ENCODE results near the gene SUSD3. TPM values are rescaled to one million over a fixed set of nuclear protein-coding genes. Genes with fewer than 3 reads are reported as not detected.

SUSD3 gene
- total RNA-seq, 2 experiments from 2014 or later = 33.9 to 35.6 TPM

DNA sequence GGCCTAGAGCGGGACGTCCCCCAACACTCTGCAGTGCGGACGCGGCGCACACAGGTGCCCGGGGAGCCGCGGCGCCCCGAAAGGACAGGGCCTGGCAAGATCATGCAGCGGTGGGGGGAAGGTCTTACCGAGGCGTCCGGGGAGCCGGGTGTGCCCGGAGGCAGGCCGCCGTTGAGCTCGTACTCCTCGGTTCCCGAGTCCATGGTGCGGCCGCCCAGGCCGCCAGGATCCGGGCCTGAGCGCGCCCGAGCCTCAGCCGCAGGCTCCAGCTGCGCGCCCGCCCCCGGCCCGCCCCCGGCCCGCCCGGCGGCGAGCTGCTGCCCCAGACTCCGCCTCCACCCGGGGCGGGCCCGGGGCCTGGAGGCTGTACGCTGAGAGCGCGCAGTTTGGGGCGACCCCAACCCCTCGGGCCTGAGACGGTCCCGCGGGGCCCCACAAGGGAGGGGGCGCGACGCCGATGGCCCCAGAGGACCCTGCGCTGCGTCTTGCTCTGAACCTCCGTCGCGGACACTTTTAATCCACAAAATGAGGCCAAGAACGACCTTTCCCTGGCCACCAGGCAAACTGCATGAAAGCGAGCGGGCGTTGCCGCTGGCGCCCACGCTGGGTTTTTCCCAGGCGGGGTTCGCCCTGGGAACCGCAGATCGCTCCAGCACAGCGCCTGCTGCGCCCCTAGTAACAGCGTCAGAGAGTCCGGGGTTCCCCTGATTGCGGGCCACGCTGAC lies 75.7 kb downstream of the SUSD3 start, which contains the start of gene NINJ1:
TSS of gene NINJ1 (minus strand) at position 237 of the 725 bp plus-strand sequence. CDS start at position 203, 34 bp downstream.
- CTCF ChIA-PET = interaction anchor here (1.0 to 1.7 kb wide), 5 partner anchors 20 to 432 kb away, joined by 4 to 8 read pairs (median 4); no protein-coding TSS in a partner anchor
- Mint-ChIP-seq H3K9me3 (no peaks in the 10 kb centered on the region), H3K4me3 (peak within 1 kb of the TSS; percentile 96), H3K27me3 (no peaks in the 10 kb centered on the region), H3K36me3 (ENCODE audit: low read depth) (peaks cover 6% of the 10 kb centered on the region), H3K27ac (peak within 1 kb of the TSS; percentile 94), H3K4me1 (ENCODE audit: low read depth) (peaks cover 77% of the 10 kb centered on the region)
- POLR2A ChIA-PET = interaction anchor here (0.7 to 3.5 kb wide), 25 partner anchors 8 to 464 kb away, joined by 3 to 38 read pairs (median 5); partner anchors contain the start of genes CARD19, FAM120A and IPPK
- ATAC-seq (ENCODE audit: poor library complexity) (peak; percentile 83), DNase-seq (peak; percentile 40 to 98 (median 73))
- H3K36me3 ChIP-seq (ENCODE audit: insufficient read depth, low read length) = no peaks in the 10 kb centered on the region
- H3K4me3 ChIP-seq (ENCODE audit: low read length) = peak within 1 kb of the TSS; percentile 86
- no peaks in the 10 kb centered on the region for H3K27me3 ChIP-seq (ENCODE audit: control insufficient read depth in 1 of 2, insufficient read depth in 2 of 2, low read length in 2 of 2)
- peaks cover 79% of the 10 kb centered on the region for H3K4me1 ChIP-seq (ENCODE audit: insufficient read depth, low read length)
- intact Hi-C loops (cut with DNase I, micrococcal nuclease) = loop anchor here (2.0 to 10.0 kb wide), 2 partner anchors 37 to 321 kb away; partner anchors contain the start of genes CARD19 (in 2 of the 2), FAM120A (in 1 of the 2) and FAM120AOS (in 1 of the 2)
- TF ChIP-seq CTCF (IDR thresholded peaks at IDR 0.05) = no peak
- H3K27ac ChIP-seq (ENCODE audit: low read depth in 1 of 2, low read length in 2 of 2) = peak within 1 kb of the TSS; percentile 91 to 96
- peaks cover 0 to 4% of the 10 kb centered on the region in 2 experiments for H3K9me3 ChIP-seq (ENCODE audit: control insufficient read depth in 1 of 2, insufficient read depth in 1 of 2, low read length in 2 of 2)

Other genes starting within 250 kb of the SUSD3 start
- 10 to 100 TPM; 13.3 to 13.6 TPM for gene ZNF484, start 180.7 kb upstream of the SUSD3 start, total RNA-seq
- gene FGD3, start 111.2 kb upstream of the SUSD3 start, total RNA-seq = 10 to 100 TPM; 91.0 to 95.7 TPM
- gene CARD19, start 37.5 kb downstream of the SUSD3 start, total RNA-seq = 10 to 100 TPM; 38.8 to 39.2 TPM
- 10 to 100 TPM; 87.8 to 87.9 TPM for gene NINJ1, start 75.5 kb downstream of the SUSD3 start, total RNA-seq
- under 1 TPM; 0.19 to 0.22 TPM for gene WNK2, start 125.4 kb downstream of the SUSD3 start, total RNA-seq

Data from CD4-positive, alpha-beta T cell (primary cell).